SK-N-SH treated with all-trans-retinoic acid at 6 μM for 48 hours (cell line): ENCODE results near the gene TMEM135.

Experiments used
- ARNTL ChIP-seq: fragments of 450-650 bp; formaldehyde crosslinking; IDR thresholded peaks from 2 replicates; pipeline ENCODE4 v1.5.0; 2020; ENCODE audit warnings: low read depth, mild to moderate bottlenecking, moderate library complexity, borderline replicate concordance
- BACH2 ChIP-seq: fragments of 250-450 bp; sonication (Bioruptor Pico); IDR thresholded peaks from 2 replicates; pipeline ENCODE4 v1.9.0; 2021; ENCODE audit warnings: mild to moderate bottlenecking, borderline replicate concordance
- GLIS3 ChIP-seq: fragments of 250-450 bp; sonication (Bioruptor Pico); IDR thresholded peaks from 2 replicates; pipeline ENCODE4 v1.5.0; 2020; ENCODE audit warnings: mild to moderate bottlenecking, moderate library complexity
- ISL1 ChIP-seq: fragments of 250-450 bp; sonication (Bioruptor Pico); IDR thresholded peaks from 2 replicates; pipeline ENCODE4 v2.1.2; 2022; ENCODE audit warnings: mild to moderate bottlenecking, moderate library complexity
- TOX ChIP-seq: fragments of 250-450 bp; sonication (Bioruptor Pico); IDR thresholded peaks from 2 replicates; pipeline ENCODE4 v1.8.0; 2021; ENCODE audit warnings: mild to moderate bottlenecking, moderate library complexity, borderline replicate concordance
- ZC3H10 ChIP-seq: fragments of 250-450 bp; sonication (Bioruptor Pico); IDR thresholded peaks from 2 replicates; pipeline ENCODE4 v1.5.1; 2021; ENCODE audit warnings: mild to moderate bottlenecking, moderate library complexity
- ZNF565 ChIP-seq: fragments of 450-650 bp; formaldehyde crosslinking; conservative IDR thresholded peaks from 2 replicates; pipeline ENCODE4 v1.5.0; 2020; ENCODE audit warnings: low read depth, mild to moderate bottlenecking, moderate library complexity
- TF ChIP-seq, protein P1 (sequence below): fragments of 250-450 bp; sonication (Bioruptor Pico); IDR thresholded peaks from 2 replicates; pipeline ENCODE4 v1.8.0; 2021; ENCODE audit warnings: low read depth, mild to moderate bottlenecking, moderate library complexity, borderline replicate concordance
- TF ChIP-seq, protein P2 (sequence below): fragments of 250-450 bp; sonication (Bioruptor Pico); IDR thresholded peaks from 2 replicates; pipeline ENCODE4 v1.8.0; 2020; ENCODE audit warnings: mild to moderate bottlenecking, moderate library complexity, borderline replicate concordance
- TF ChIP-seq, protein P3 (sequence below): fragments of 250-450 bp; sonication (Bioruptor Pico); IDR thresholded peaks from 2 replicates; pipeline ENCODE4 v1.5.1; 2021; ENCODE audit warnings: mild to moderate bottlenecking, moderate library complexity
- TF ChIP-seq, protein P4 (sequence below): fragments of 250-450 bp; sonication (Bioruptor Pico); IDR thresholded peaks from 2 replicates; pipeline ENCODE4 v1.5.1; 2020; ENCODE audit warnings: low read depth, mild to moderate bottlenecking, moderate library complexity

DNA sequence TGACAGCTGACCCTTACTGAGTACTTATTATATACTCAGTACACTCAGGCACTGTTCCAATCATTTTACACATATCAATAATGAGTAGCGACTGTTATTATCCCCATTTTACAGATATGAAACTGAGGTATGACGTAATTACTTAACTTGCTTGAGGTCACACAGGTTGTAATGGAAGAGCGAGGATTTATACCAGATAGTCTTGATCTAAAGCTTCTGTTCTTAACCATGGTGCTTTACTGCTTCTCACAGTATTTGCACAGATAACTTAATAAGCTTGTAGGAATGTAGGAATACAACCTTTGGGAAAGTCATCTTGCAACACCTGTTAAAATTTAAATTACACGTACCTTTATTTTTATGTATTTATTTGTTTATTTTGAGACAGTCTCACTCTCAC lies 31.7 kb upstream of the TMEM135 start:
- TF ChIP-seq, protein P1, sequence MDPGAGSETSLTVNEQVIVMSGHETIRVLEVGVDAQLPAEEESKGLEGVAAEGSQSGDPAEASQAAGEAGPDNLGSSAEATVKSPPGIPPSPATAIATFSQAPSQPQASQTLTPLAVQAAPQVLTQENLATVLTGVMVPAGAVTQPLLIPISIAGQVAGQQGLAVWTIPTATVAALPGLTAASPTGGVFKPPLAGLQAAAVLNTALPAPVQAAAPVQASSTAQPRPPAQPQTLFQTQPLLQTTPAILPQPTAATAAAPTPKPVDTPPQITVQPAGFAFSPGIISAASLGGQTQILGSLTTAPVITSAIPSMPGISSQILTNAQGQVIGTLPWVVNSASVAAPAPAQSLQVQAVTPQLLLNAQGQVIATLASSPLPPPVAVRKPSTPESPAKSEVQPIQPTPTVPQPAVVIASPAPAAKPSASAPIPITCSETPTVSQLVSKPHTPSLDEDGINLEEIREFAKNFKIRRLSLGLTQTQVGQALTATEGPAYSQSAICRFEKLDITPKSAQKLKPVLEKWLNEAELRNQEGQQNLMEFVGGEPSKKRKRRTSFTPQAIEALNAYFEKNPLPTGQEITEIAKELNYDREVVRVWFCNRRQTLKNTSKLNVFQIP (CRISPR knock-in tag), result no peak
- TF ChIP-seq ZNF565 (CRISPR knock-in tag), result no peak
- TF ChIP-seq ARNTL (CRISPR knock-in tag), result no peak
- TF ChIP-seq, protein P2, sequence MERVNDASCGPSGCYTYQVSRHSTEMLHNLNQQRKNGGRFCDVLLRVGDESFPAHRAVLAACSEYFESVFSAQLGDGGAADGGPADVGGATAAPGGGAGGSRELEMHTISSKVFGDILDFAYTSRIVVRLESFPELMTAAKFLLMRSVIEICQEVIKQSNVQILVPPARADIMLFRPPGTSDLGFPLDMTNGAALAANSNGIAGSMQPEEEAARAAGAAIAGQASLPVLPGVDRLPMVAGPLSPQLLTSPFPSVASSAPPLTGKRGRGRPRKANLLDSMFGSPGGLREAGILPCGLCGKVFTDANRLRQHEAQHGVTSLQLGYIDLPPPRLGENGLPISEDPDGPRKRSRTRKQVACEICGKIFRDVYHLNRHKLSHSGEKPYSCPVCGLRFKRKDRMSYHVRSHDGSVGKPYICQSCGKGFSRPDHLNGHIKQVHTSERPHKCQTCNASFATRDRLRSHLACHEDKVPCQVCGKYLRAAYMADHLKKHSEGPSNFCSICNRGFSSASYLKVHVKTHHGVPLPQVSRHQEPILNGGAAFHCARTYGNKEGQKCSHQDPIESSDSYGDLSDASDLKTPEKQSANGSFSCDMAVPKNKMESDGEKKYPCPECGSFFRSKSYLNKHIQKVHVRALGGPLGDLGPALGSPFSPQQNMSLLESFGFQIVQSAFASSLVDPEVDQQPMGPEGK (CRISPR knock-in tag), result no peak
- TF ChIP-seq ISL1 (CRISPR knock-in tag), result no peak
- TF ChIP-seq TOX (CRISPR knock-in tag), result no peak
- no peak for TF ChIP-seq BACH2
- TF ChIP-seq, protein P3, sequence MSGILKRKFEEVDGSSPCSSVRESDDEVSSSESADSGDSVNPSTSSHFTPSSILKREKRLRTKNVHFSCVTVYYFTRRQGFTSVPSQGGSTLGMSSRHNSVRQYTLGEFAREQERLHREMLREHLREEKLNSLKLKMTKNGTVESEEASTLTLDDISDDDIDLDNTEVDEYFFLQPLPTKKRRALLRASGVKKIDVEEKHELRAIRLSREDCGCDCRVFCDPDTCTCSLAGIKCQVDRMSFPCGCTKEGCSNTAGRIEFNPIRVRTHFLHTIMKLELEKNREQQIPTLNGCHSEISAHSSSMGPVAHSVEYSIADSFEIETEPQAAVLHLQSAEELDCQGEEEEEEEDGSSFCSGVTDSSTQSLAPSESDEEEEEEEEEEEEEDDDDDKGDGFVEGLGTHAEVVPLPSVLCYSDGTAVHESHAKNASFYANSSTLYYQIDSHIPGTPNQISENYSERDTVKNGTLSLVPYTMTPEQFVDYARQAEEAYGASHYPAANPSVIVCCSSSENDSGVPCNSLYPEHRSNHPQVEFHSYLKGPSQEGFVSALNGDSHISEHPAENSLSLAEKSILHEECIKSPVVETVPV (CRISPR knock-in tag), result no peak
- TF ChIP-seq, protein P4, sequence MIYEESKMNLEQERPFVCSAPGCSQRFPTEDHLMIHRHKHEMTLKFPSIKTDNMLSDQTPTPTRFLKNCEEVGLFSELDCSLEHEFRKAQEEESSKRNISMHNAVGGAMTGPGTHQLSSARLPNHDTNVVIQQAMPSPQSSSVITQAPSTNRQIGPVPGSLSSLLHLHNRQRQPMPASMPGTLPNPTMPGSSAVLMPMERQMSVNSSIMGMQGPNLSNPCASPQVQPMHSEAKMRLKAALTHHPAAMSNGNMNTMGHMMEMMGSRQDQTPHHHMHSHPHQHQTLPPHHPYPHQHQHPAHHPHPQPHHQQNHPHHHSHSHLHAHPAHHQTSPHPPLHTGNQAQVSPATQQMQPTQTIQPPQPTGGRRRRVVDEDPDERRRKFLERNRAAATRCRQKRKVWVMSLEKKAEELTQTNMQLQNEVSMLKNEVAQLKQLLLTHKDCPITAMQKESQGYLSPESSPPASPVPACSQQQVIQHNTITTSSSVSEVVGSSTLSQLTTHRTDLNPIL, result no peak
- TF ChIP-seq ZC3H10 (CRISPR knock-in tag), result no peak
- no peak for TF ChIP-seq GLIS3
